H9 (cell line): ENCODE measurements around the gene FAHD1. TPM values are rescaled to one million over a fixed set of nuclear protein-coding genes. Genes with fewer than 3 reads are reported as not detected.
A peak's percentile ranks its signal among the peaks of the same experiment; 100 is the strongest.

Experiments
- DNase-seq: peaks from one replicate; pipeline ENCODE4 v3.0.0-alpha.2; 2017
- H2AFZ ChIP-seq: one replicate; pipeline ENCODE4 v1.6.1; 2013; ENCODE audit warnings: mild to moderate bottlenecking, low read length, control low read depth, moderate library complexity
- H2AK5ac ChIP-seq: 2 replicates; pipeline ENCODE4 v1.6.1; 2013; ENCODE audit warnings: low read length, control low read depth, mixed read lengths; ENCODE audit not compliant: insufficient read length
- H2BK120ac ChIP-seq: one replicate; pipeline ENCODE4 v1.6.1; 2013; ENCODE audit warnings: low read depth, mild to moderate bottlenecking, low read length, control low read depth, inconsistent platforms; ENCODE audit not compliant: poor library complexity, severe bottlenecking
- H2BK12ac ChIP-seq: 2 replicates; pipeline ENCODE4 v1.6.1; 2013; ENCODE audit warnings: low read length, control low read depth, mixed read lengths, low read depth; ENCODE audit not compliant: insufficient read length
- H2BK15ac ChIP-seq: 2 replicates; pipeline ENCODE4 v1.6.1; 2013; ENCODE audit warnings: low read depth, low read length, control low read depth
- H2BK20ac ChIP-seq: one replicate; pipeline ENCODE4 v1.6.1; 2013; ENCODE audit warnings: low read depth, mild to moderate bottlenecking, low read length, control low read depth, inconsistent platforms; ENCODE audit not compliant: poor library complexity, severe bottlenecking
- H2BK5ac ChIP-seq: 2 replicates; pipeline ENCODE4 v1.6.1; 2013; ENCODE audit warnings: low read length, control low read depth, mixed read lengths; ENCODE audit not compliant: insufficient read length
- H3K14ac ChIP-seq: 2 replicates; pipeline ENCODE4 v1.6.1; 2013; ENCODE audit warnings: low read length, control low read depth; ENCODE audit not compliant: insufficient read depth
- H3K18ac ChIP-seq: 2 replicates; pipeline ENCODE4 v1.6.1; 2013; ENCODE audit warnings: low read depth, mild to moderate bottlenecking, mixed read lengths, low read length, control low read depth; ENCODE audit not compliant: insufficient read length
- H3K23ac ChIP-seq: 2 replicates; pipeline ENCODE4 v1.6.1; 2013; ENCODE audit warnings: low read length, control low read depth, mixed read lengths, low read depth; ENCODE audit not compliant: insufficient read length
- H3K23me2 ChIP-seq: 2 replicates; pipeline ENCODE4 v1.6.1; 2013; ENCODE audit warnings: low read depth, mild to moderate bottlenecking, mixed read lengths, low read length, control low read depth; ENCODE audit not compliant: insufficient read length, poor library complexity, severe bottlenecking
- H3K27ac ChIP-seq: 2 replicates; pipeline ENCODE4 v1.5.1; 2013; ENCODE audit warnings: low read length, control low read depth, mixed read lengths, low read depth; ENCODE audit not compliant: insufficient read length
- H3K27me3 ChIP-seq: 2 replicates; pipeline ENCODE4 v1.6.1; 2013; ENCODE audit warnings: low read length, control low read depth, inconsistent platforms; ENCODE audit not compliant: insufficient read depth
- H3K4ac ChIP-seq: 2 replicates; pipeline ENCODE4 v1.6.1; 2013; ENCODE audit warnings: low read depth, mild to moderate bottlenecking, control low read depth, inconsistent platforms, low read length, moderate library complexity
- H3K4me1 ChIP-seq: 2 replicates; pipeline ENCODE4 v1.6.1; 2013; ENCODE audit warnings: low read length, control low read depth, inconsistent platforms; ENCODE audit not compliant: insufficient read depth
- H3K4me2 ChIP-seq: 2 replicates; pipeline ENCODE4 v1.6.1; 2013; ENCODE audit warnings: low read length, control low read depth, mixed read lengths; ENCODE audit not compliant: insufficient read length, insufficient read depth
- H3K56ac ChIP-seq: 2 replicates; pipeline ENCODE4 v1.6.1; 2013; ENCODE audit warnings: low read depth, mild to moderate bottlenecking, mixed read lengths, low read length, control low read depth; ENCODE audit not compliant: insufficient read length
- H3K79me1 ChIP-seq: 2 replicates; pipeline ENCODE4 v1.6.1; 2013; ENCODE audit warnings: low read depth, mild to moderate bottlenecking, moderate library complexity, low read length, control low read depth, inconsistent platforms; ENCODE audit not compliant: insufficient read depth, poor library complexity, severe bottlenecking
- H3K79me2 ChIP-seq: 2 replicates; pipeline ENCODE4 v1.6.1; 2013; ENCODE audit warnings: low read length, control low read depth, inconsistent platforms; ENCODE audit not compliant: insufficient read depth
- H3K9ac ChIP-seq: 2 replicates; pipeline ENCODE4 v1.6.1; 2013; ENCODE audit warnings: low read length, control low read depth, mixed read lengths; ENCODE audit not compliant: insufficient read length; ENCODE audit errors: extremely low read depth
- H3K9me3 ChIP-seq: one replicate; pipeline ENCODE4 v1.6.1; 2013; ENCODE audit warnings: low read depth, low read length, inconsistent platforms; ENCODE audit not compliant: control insufficient read depth
- H3T11ph ChIP-seq: one replicate; pipeline ENCODE4 v1.6.1; 2013; ENCODE audit warnings: mild to moderate bottlenecking, low read length, control low read depth, inconsistent platforms
- H4K20me1 ChIP-seq: one replicate; pipeline ENCODE4 v1.6.1; 2013; ENCODE audit not compliant: control insufficient read depth, insufficient read length, insufficient read depth
- H4K5ac ChIP-seq: 2 replicates; pipeline ENCODE4 v1.6.1; 2013; ENCODE audit warnings: low read depth, mild to moderate bottlenecking, mixed read lengths, low read length, control low read depth; ENCODE audit not compliant: insufficient read length
- H4K8ac ChIP-seq: replicated peaks from 2 replicates; pipeline ENCODE4 v1.6.1; 2013; ENCODE audit warnings: low read length, control low read depth, mixed read lengths, low read depth; ENCODE audit not compliant: insufficient read length
- H4K91ac ChIP-seq: 2 replicates; pipeline ENCODE4 v1.6.1; 2013; ENCODE audit warnings: low read depth, mild to moderate bottlenecking, moderate library complexity, mixed read lengths, low read length, control low read depth; ENCODE audit not compliant: insufficient read length
- H3K27ac Mint-ChIP-seq, 3 experiments: 2 replicates in 2 of 3; 3 replicates in 1 of 3; pipeline ENCODE4 v1.8.0; 2020 to 2021; ENCODE audit warnings: mixed read lengths in 3 of 3, mild to moderate bottlenecking in 1 of 3, moderate library complexity in 1 of 3
- H3K27me3 Mint-ChIP-seq: 2 replicates; pipeline ENCODE4 v1.8.0; 2021; ENCODE audit warnings: low read depth, mild to moderate bottlenecking, moderate library complexity, mixed read lengths
- H3K36me3 Mint-ChIP-seq, 3 experiments: 2 replicates in 2 of 3; 3 replicates in 1 of 3; pipeline ENCODE4 v1.8.0; 2020 to 2021; ENCODE audit warnings: low read depth in 3 of 3, mixed read lengths in 3 of 3; ENCODE audit not compliant: insufficient read depth in 1 of 3
- H3K4me1 Mint-ChIP-seq, 2 experiments: 2 replicates each; pipeline ENCODE4 v1.8.0; 2020; ENCODE audit warnings: mixed read lengths in 2 of 2
- H3K4me3 Mint-ChIP-seq, 2 experiments: 2 replicates in 1 of 2; 3 replicates in 1 of 2; pipeline ENCODE4 v1.8.0; 2020 to 2021; ENCODE audit warnings: mild to moderate bottlenecking in 2 of 2, mixed read lengths in 2 of 2, moderate library complexity in 1 of 2
- H3K9me3 Mint-ChIP-seq, 2 experiments: 2 replicates in 1 of 2; 3 replicates in 1 of 2; pipeline ENCODE4 v1.8.0; 2020; ENCODE audit warnings: mild to moderate bottlenecking in 2 of 2, mixed read lengths in 2 of 2, moderate library complexity in 1 of 2
- WGBS: extraction: QIAGEN DNeasy Blood & Tissue Kit; methylation state at CpG from one replicate; pipeline ENCODE4 v1.1.7; 2013; ENCODE audit warnings: missing lambda C conversion rate, low lambda C conversion rate, mixed read lengths; ENCODE audit not compliant: insufficient read length; ENCODE audit errors: extremely low coverage; 5-methylcytosine and 5-hydroxymethylcytosine counted together
- total RNA-seq: library from RNA; stranded (reverse); gene quantifications from 2 replicates; pipeline ENCODE4 v1.2.1, GENCODE V29; 2021
- TF ChIP-seq, protein P1 (sequence below): fragments of 200-600 bp; sonication (generic); conservative IDR thresholded peaks from 3 replicates; pipeline ENCODE4 v1.8.0; 2021; ENCODE audit warnings: antibody characterized with exemption, mild to moderate bottlenecking

The FAHD1 gene
- total RNA-seq, 1 experiment from 2014 or later = 16.2 TPM

DNA sequence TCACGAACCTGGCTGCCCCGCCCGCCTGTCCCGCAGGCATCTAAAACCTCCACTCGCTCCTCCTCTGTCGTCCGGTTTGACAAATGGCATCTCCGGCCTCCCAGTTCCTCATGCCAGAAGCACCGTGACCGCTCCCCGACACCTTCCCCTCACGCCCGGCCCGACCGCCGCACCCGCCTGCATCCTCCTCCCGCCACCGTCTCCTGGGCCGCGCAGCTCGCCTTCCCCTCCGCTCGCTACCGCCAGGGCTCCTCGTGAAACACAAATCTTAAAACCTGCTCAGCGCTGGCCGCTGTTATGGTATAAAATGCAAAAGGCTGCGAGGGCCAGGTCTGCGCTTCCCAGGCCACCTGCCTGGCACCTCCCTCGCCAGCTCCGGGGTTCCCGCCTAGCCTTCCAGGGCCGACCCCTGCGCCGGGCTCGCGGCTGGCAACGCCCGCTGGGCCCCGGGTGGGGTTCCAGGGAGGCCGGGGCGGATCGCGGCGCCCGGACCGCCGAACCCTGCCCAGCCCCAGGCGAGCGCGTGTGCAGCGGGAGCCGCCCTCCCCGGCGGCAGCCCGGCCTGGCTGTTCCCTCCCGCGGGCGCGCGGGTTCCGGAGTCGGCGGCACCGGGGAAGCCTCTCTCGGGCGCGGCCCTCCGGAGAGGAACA, 45.1 kb upstream of the FAHD1 start:
- DNase-seq = no peak
- no peak overlapping the region for H3K23ac ChIP-seq
- H3T11ph ChIP-seq = no peak overlapping the region
- Mint-ChIP-seq H3K36me3 (peaks cover 2 to 32% (median 11%) of the 10 kb centered on the region in 3 experiments; a peak in 5 of 7 replicates), H3K27ac (peak overlapping the region; percentile 59 to 95 (median 72); a peak in 5 of 7 replicates), H3K9me3 (no peaks in the 10 kb centered on the region), H3K4me1 (peaks cover 7 to 14% of the 10 kb centered on the region in 2 experiments), H3K27me3 (peaks cover 2% of the 10 kb centered on the region; the same call in 1 of the 2 replicates), H3K4me3 (peak overlapping the region; percentile 91 to 94)
- H4K8ac ChIP-seq = no peak overlapping the region
- peak overlapping the region; percentile 70 for H3K4me2 ChIP-seq
- no peak overlapping the region for H4K91ac ChIP-seq
- H2BK20ac ChIP-seq = no peak overlapping the region
- H3K27ac ChIP-seq = no peak overlapping the region
- H3K79me2 ChIP-seq = peaks cover 8% of the 10 kb centered on the region; the same call in 1 of the 2 replicates
- no peaks in the 10 kb centered on the region for H3K9me3 ChIP-seq
- no peak overlapping the region for H2AK5ac ChIP-seq
- no peak overlapping the region for H2AFZ ChIP-seq
- H3K56ac ChIP-seq = no peak overlapping the region
- H2BK5ac ChIP-seq = no peak overlapping the region
- no peaks in the 10 kb centered on the region for H4K20me1 ChIP-seq
- no peak overlapping the region for H2BK12ac ChIP-seq
- H3K23me2 ChIP-seq = peaks cover 5% of the 10 kb centered on the region
- H3K79me1 ChIP-seq = peaks cover 5% of the 10 kb centered on the region
- no peaks in the 10 kb centered on the region; the same call in 1 of the 2 replicates for H3K4me1 ChIP-seq
- H3K9ac ChIP-seq = peak overlapping the region; percentile 61
- peak overlapping the region; percentile 43; the same call in 1 of the 2 replicates for H3K14ac ChIP-seq
- TF ChIP-seq, protein P1, sequence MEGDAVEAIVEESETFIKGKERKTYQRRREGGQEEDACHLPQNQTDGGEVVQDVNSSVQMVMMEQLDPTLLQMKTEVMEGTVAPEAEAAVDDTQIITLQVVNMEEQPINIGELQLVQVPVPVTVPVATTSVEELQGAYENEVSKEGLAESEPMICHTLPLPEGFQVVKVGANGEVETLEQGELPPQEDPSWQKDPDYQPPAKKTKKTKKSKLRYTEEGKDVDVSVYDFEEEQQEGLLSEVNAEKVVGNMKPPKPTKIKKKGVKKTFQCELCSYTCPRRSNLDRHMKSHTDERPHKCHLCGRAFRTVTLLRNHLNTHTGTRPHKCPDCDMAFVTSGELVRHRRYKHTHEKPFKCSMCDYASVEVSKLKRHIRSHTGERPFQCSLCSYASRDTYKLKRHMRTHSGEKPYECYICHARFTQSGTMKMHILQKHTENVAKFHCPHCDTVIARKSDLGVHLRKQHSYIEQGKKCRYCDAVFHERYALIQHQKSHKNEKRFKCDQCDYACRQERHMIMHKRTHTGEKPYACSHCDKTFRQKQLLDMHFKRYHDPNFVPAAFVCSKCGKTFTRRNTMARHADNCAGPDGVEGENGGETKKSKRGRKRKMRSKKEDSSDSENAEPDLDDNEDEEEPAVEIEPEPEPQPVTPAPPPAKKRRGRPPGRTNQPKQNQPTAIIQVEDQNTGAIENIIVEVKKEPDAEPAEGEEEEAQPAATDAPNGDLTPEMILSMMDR = 0 out of 3 replicates have a peak, but pooled peaks have one; percentile 12
- no peak overlapping the region for H2BK120ac ChIP-seq
- H4K5ac ChIP-seq = no peak overlapping the region
- peak overlapping the region; percentile 59 for H3K18ac ChIP-seq
- no peaks in the 10 kb centered on the region for H3K27me3 ChIP-seq
- no CpG with 5 or more reads among the region's 70 CpGs for WGBS
- H2BK15ac ChIP-seq = no peak overlapping the region
- no peak overlapping the region for H3K4ac ChIP-seq
